HepG2 (cell line): ENCODE results near the gene PPP2R2D. TPM values are rescaled to one million over a fixed set of nuclear protein-coding genes. Genes with fewer than 3 reads are reported as not detected.

Experiments
- ATAC-seq: fragments of 200-7000 bp; cut with Tn5 transposase; 3 replicates; pipeline ENCODE4 v1.9.1; 2020; ENCODE audit warnings: mild to moderate bottlenecking, moderate library complexity
- BruUV-seq: library from RNA; stranded (reverse); fragments of 400-500 nt; replicated peaks from 2 replicates; lab custom pipeline; 2021; lab: Mats Ljungman, UMichigan
- CTCF ChIA-PET: fragments of 300-600 bp; formaldehyde crosslinking; extraction: SDS; loops from one replicate; lab custom pipeline; 2021; ENCODE audit warnings: low total read pairs, inconsistent platforms, low intra/inter-chr PET ratio; lab: Yijun Ruan, JAX
- POLR2A ChIA-PET: fragments of 350-600 bp; sonication (Branson Sonifier 250); formaldehyde crosslinking; loops from one replicate; lab custom pipeline; 2020; ENCODE audit warnings: antibody characterized with exemption, inconsistent platforms; lab: Yijun Ruan, JAX
- DNase-seq: peaks from one replicate; pipeline ENCODE4 v3.0.0-alpha.2; 2015; ENCODE audit warnings: low spot score
- FAIRE-seq: peaks from 3 replicates; lab custom pipeline; 2011; peaks lifted over from hg19 to GRCh38; lab: Jason Lieb, UNC
- H2AFZ ChIP-seq: one replicate; pipeline ENCODE4 v1.6.1; 2011; ENCODE audit warnings: low read length, inconsistent platforms
- H3K27ac ChIP-seq: fragments of 300-600 bp; 3 replicates; pipeline ENCODE4 v1.8.0; 2011; ENCODE audit warnings: mixed run types, mild to moderate bottlenecking, mixed read lengths, low read length, inconsistent platforms; ENCODE audit not compliant: insufficient read depth; ENCODE audit errors: extremely low read length
- H3K27me3 ChIP-seq, 2 experiments: fragments of 200-600 bp in 1 of 2; 2 replicates in 1 of 2; 3 replicates in 1 of 2; pipeline versions ENCODE4 v1.6.0 to v1.8.0; 2011; ENCODE audit warnings: low read length in 2 of 2, mild to moderate bottlenecking in 2 of 2, moderate library complexity in 2 of 2, inconsistent platforms in 1 of 2; ENCODE audit not compliant: insufficient read depth in 2 of 2, control insufficient read depth in 1 of 2
- H3K36me3 ChIP-seq, 2 experiments: fragments of 200-600 bp in 1 of 2; replicated peaks in 1 of 2; 2 replicates in 1 of 2; 3 replicates in 1 of 2; pipeline versions ENCODE4 v1.5.1 to v1.8.0; 2011; ENCODE audit warnings: low read length in 2 of 2, inconsistent platforms in 1 of 2; ENCODE audit not compliant: insufficient read depth in 2 of 2, control insufficient read depth in 1 of 2
- H3K4me1 ChIP-seq: 2 replicates; pipeline ENCODE4 v1.5.1; 2012; ENCODE audit warnings: low read length, inconsistent platforms; ENCODE audit not compliant: insufficient read depth
- H3K4me2 ChIP-seq: 2 replicates; pipeline ENCODE4 v1.6.0; 2011; ENCODE audit warnings: low read depth, low read length, inconsistent platforms
- H3K4me3 ChIP-seq, 3 experiments: fragments of 200-600 bp in 1 of 3; sonication (generic), shearing (Covaris generic) in 1 of 3; replicated peaks in 1 of 3; 2 replicates each; pipeline ENCODE4 v1.5.1; 2011 to 2016; ENCODE audit warnings: low read length in 3 of 3, inconsistent platforms in 2 of 3, low read depth in 2 of 3, mild to moderate bottlenecking in 2 of 3, control low read depth in 1 of 3, mixed read lengths in 1 of 3; ENCODE audit not compliant: insufficient read depth in 1 of 3
- H3K79me2 ChIP-seq: one replicate; pipeline ENCODE4 v1.6.1; 2011; ENCODE audit warnings: low read length, inconsistent platforms; ENCODE audit not compliant: insufficient read depth
- H3K9ac ChIP-seq: 2 replicates; pipeline ENCODE4 v1.6.0; 2011; ENCODE audit warnings: mild to moderate bottlenecking, low read depth, low read length, inconsistent platforms; ENCODE audit not compliant: insufficient read depth
- H3K9me3 ChIP-seq: 2 replicates; pipeline ENCODE4 v1.5.1; 2012; ENCODE audit warnings: mild to moderate bottlenecking, low read length
- H4K20me1 ChIP-seq: 2 replicates; pipeline ENCODE4 v1.6.0; 2011; ENCODE audit warnings: inconsistent platforms, mild to moderate bottlenecking, low read length, moderate library complexity; ENCODE audit not compliant: insufficient read depth
- CEBPB ChIP-seq: IDR thresholded peaks from 2 replicates; pipeline ENCODE4 v1.6.1; 2011; ENCODE audit warnings: low read depth, low read length, improper control_type of control experiment, borderline replicate concordance
- CEBPG ChIP-seq: IDR thresholded peaks from 2 replicates; pipeline ENCODE4 v1.6.1; 2016
- FOXK1 ChIP-seq: sonication (generic); formaldehyde crosslinking; IDR thresholded peaks from 2 replicates; pipeline ENCODE4 v1.4.0; 2020; ENCODE audit warnings: low read depth, missing genetic modification reagents, borderline replicate concordance
- HNRNPH1 ChIP-seq: fragments of 200-400 bp; formaldehyde crosslinking; optimal IDR thresholded peaks from 2 replicates; pipeline ENCODE3; 2017; ENCODE audit warnings: mild to moderate bottlenecking, low read depth, low read length
- NR2F1 ChIP-seq, 2 experiments: fragments of 450-650 bp in 1 of 2; formaldehyde crosslinking in 1 of 2; IDR thresholded peaks; 2 replicates each; pipeline versions ENCODE4 v1.5.0 to v1.6.1; 2016 to 2020; ENCODE audit warnings: mild to moderate bottlenecking in 1 of 2, missing compliant biosample characterization in 1 of 2, missing genetic modification reagents in 1 of 2, moderate library complexity in 1 of 2
- SAFB2 ChIP-seq: sonication (generic); formaldehyde crosslinking; IDR thresholded peaks from 2 replicates; pipeline ENCODE4 v1.5.1; 2020; ENCODE audit warnings: missing genetic modification reagents, low read depth, mild to moderate bottlenecking, borderline replicate concordance
- SOX6 ChIP-seq, 2 experiments: fragments of 450-650 bp in 1 of 2; sonication (generic) in 1 of 2; formaldehyde crosslinking in 1 of 2; IDR thresholded peaks; 2 replicates each; pipeline versions ENCODE4 v1.4.0 to v1.6.1; 2017 to 2020; ENCODE audit warnings: antibody characterized with exemption in 1 of 2, mild to moderate bottlenecking in 1 of 2, missing genetic modification reagents in 1 of 2
- TBX2 ChIP-seq: sonication (generic); formaldehyde crosslinking; IDR thresholded peaks from 2 replicates; pipeline ENCODE4 v1.5.0; 2020; ENCODE audit warnings: missing genetic modification reagents, mild to moderate bottlenecking, borderline replicate concordance
- ZFX ChIP-seq: sonication (generic); formaldehyde crosslinking; IDR thresholded peaks from 2 replicates; pipeline ENCODE4 v1.4.0; 2020; ENCODE audit warnings: mild to moderate bottlenecking, low read depth, missing genetic modification reagents, moderate library complexity
- ZFY ChIP-seq: sonication (generic); formaldehyde crosslinking; IDR thresholded peaks from 2 replicates; pipeline ENCODE4 v1.4.0; 2020; ENCODE audit warnings: missing genetic modification reagents
- ZNF160 ChIP-seq: sonication (generic); formaldehyde crosslinking; IDR thresholded peaks from 2 replicates; pipeline ENCODE4 v1.8.0; 2022; ENCODE audit warnings: mild to moderate bottlenecking, inconsistent platforms, missing genetic modification reagents
- ZNF530 ChIP-seq: sonication (generic); formaldehyde crosslinking; IDR thresholded peaks from 2 replicates; pipeline ENCODE4 v1.5.0; 2020; ENCODE audit warnings: low read depth, mild to moderate bottlenecking, missing genetic modification reagents
- ZNF660 ChIP-seq: sonication (generic); formaldehyde crosslinking; IDR thresholded peaks from 2 replicates; pipeline ENCODE4 v1.5.1; 2020; ENCODE audit warnings: mild to moderate bottlenecking, low read depth, missing genetic modification reagents, borderline replicate concordance
- ZNF780A ChIP-seq: sonication (generic); formaldehyde crosslinking; IDR thresholded peaks from 2 replicates; pipeline ENCODE4 v1.8.0; 2022; ENCODE audit warnings: mild to moderate bottlenecking, missing genetic modification reagents, moderate library complexity
- ZNF883 ChIP-seq: sonication (generic); formaldehyde crosslinking; IDR thresholded peaks from 2 replicates; pipeline ENCODE4 v1.5.1; 2020; ENCODE audit warnings: mild to moderate bottlenecking, missing genetic modification reagents; ENCODE audit errors: not compliant biosample characterization
- WGBS: methylation state at CpG from one replicate; pipeline ENCODE4 v1.1.6; 2017; ENCODE audit warnings: low lambda C conversion rate; 5-methylcytosine and 5-hydroxymethylcytosine counted together
- in situ Hi-C: cut with HindIII; loops from 2 replicates; pipeline ENCODE4 v1.10.0; 2017; ENCODE audit warnings: low pct_unique_long_range_greater_than_20kb; ENCODE audit not compliant: extremely low pct_ligation_motif_present
- intact Hi-C: fragments of 100-400 bp; cut with micrococcal nuclease; formaldehyde crosslinking; loops from one replicate; pipeline ENCODE4 v1.10.0; 2022; ENCODE audit not compliant: unreplicated experiment
- polyA plus RNA-seq, 8 experiments: library from polyadenylated mRNA; depleted of rRNA in 3 of 8; stranded (reverse) in 7 of 8; unstranded in 1 of 8; fragments of >200 nt; fragmentation: Illumina TruSeq in 4 of 8; extraction: Trizol in 4 of 8; gene quantifications; 2 replicates each; pipeline versions ENCODE4 v1.2.1 to v1.2.3, GENCODE V29; 2011 to 2016; ENCODE audit warnings: low read depth in 4 of 8, missing spikeins in 1 of 8, mixed read lengths in 1 of 8; ENCODE audit not compliant: insufficient read depth in 1 of 8
- total RNA-seq, 5 experiments: library from RNA; depleted of rRNA; stranded (reverse); fragments of >200 nt; fragmentation: Illumina TruSeq; extraction: Trizol; gene quantifications; 2 replicates each; pipeline ENCODE4 v1.2.3, GENCODE V29; 2016; ENCODE audit warnings: low read depth in 1 of 5
- TF ChIP-seq, protein P1 (sequence below): sonication (generic); formaldehyde crosslinking; IDR thresholded peaks from 2 replicates; pipeline ENCODE4 v1.8.0; 2022; ENCODE audit warnings: low read depth, missing genetic modification reagents
- TF ChIP-seq, protein P2 (sequence below): sonication (generic); formaldehyde crosslinking; IDR thresholded peaks from 2 replicates; pipeline ENCODE4 v1.8.0; 2023; ENCODE audit warnings: mild to moderate bottlenecking, missing genetic modification reagents

The PPP2R2D gene
- total and polyA plus RNA-seq, 2 of the 13 experiments (the other 11 are each of a cell fraction or from before 2014, with no cell fraction given), result 32.7 to 33.2 TPM

DNA sequence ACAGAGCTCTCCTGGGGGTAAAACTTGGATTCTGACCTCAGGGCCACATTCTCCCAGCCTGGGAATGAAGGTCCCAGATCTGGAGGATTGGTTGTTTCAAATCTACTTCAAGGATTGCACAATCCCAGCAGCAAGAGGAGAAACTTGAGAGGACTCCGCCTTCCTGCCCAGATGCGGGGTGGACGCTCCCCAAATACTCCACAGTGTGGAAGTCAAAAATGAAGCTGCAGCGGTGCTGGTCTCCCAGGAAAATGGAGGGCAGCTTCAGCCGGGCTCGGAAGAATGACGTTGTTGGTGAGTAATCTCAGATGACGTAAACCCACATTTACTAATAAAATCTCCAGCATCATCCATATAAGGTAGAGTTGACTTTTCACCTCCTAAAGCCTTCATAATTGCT is 31.5 kb upstream of the PPP2R2D start:
- Histone ChIP-seq H3K27me3 (peaks cover 0 to 39% of the 10 kb centered on the region in 2 experiments; a peak in 3 of 5 replicates), H4K20me1 (no peaks in the 10 kb centered on the region), H3K4me2 (no peak overlapping the region), H2AFZ (no peak overlapping the region), H3K36me3 (no peaks in the 10 kb centered on the region), H3K4me1 (peaks cover 13% of the 10 kb centered on the region; the same call in 1 of the 2 replicates), H3K9me3 (no peaks in the 10 kb centered on the region), H3K4me3 (no peak overlapping the region), H3K79me2 (no peaks in the 10 kb centered on the region), H3K9ac (no peak overlapping the region), H3K27ac (no peak overlapping the region)
- ChIA-PET CTCF (no interaction called here), POLR2A (no interaction called here)
- FAIRE-seq, result no peak
- DNase-seq, result no peak
- 66% methylated on average over 8 of the region's 8 CpGs for WGBS
- ATAC-seq, result no peak
- TF ChIP-seq ZNF883 (CRISPR knock-in tag) (no peak), FOXK1 (CRISPR knock-in tag) (no peak), ZNF160 (CRISPR knock-in tag) (no peak), ZNF660 (CRISPR knock-in tag) (no peak), CEBPB (peak; percentile 72), CEBPG (no peak)
- TF ChIP-seq, protein P1, sequence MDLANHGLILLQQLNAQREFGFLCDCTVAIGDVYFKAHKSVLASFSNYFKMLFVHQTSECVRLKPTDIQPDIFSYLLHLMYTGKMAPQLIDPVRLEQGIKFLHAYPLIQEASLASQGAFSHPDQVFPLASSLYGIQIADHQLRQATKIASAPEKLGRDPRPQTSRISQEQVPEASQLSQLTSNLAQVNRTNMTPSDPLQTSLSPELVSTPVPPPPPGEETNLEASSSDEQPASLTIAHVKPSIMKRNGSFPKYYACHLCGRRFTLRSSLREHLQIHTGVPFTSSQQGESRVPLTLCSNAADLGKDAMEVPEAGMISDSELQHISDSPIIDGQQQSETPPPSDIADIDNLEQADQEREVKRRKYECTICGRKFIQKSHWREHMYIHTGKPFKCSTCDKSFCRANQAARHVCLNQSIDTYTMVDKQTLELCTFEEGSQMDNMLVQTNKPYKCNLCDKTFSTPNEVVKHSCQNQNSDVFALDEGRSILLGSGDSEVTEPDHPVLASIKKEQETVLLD (CRISPR knock-in tag), result no peak
- no TSS peak for BruUV-seq
- in situ Hi-C loops (no loop called here), intact Hi-C loops (no loop called here)

DNA sequence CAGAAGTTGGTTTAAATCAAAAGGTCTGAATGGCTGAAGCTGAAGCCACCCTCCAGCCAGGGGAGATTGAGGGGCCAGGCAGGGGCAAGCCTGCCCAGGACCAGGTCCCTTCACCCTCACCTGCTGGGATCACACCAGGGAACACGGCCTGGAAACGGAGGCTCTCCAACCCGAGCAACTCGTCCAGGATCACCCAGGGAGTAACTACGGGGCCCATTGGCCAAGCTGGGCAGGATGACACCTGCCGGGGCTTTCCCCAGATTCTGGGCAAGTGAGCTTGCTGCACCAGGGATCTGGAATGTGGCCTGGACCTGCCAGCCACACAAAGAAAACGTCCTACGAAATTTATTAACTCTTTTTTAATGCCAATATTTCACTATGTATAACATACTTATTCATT is 30.4 kb upstream of the PPP2R2D start:
- Histone ChIP-seq H3K4me2 (no peak overlapping the region), H3K9ac (no peak overlapping the region), H3K27me3 (peaks cover 1 to 43% of the 10 kb centered on the region in 2 experiments; a peak in 4 of 5 replicates), H3K9me3 (no peaks in the 10 kb centered on the region), H3K27ac (no peak overlapping the region), H3K4me3 (no peak overlapping the region), H3K79me2 (no peaks in the 10 kb centered on the region), H3K36me3 (no peaks in the 10 kb centered on the region), H2AFZ (no peak overlapping the region), H4K20me1 (no peaks in the 10 kb centered on the region), H3K4me1 (peaks cover 13% of the 10 kb centered on the region; the same call in 1 of the 2 replicates)
- in situ Hi-C loops (loop anchor here (10.0 kb wide), 1 partner anchor 626 kb away; no protein-coding TSS in a partner anchor), intact Hi-C loops (loop anchor here (10.0 kb wide), 1 partner anchor 416 kb away; no protein-coding TSS in a partner anchor)
- POLR2A ChIA-PET, result no interaction called here
- ATAC-seq (no peak), FAIRE-seq (no peak), DNase-seq (no peak)
- no TSS peak for BruUV-seq
- WGBS, result 37% methylated on average over 5 of the region's 8 CpGs
- CTCF ChIA-PET, result no interaction called here
- TF ChIP-seq ZNF530 (CRISPR knock-in tag) (no peak), ZNF780A (no peak), SAFB2 (CRISPR knock-in tag) (no peak), ZFY (CRISPR knock-in tag) (no peak), SOX6 (IDR thresholded peaks at IDR 0.05) (no peak), SOX6 (CRISPR knock-in tag; IDR thresholded peaks at IDR 0.05) (no peak), HNRNPH1 (no peak), TBX2 (CRISPR knock-in tag) (no peak), NR2F1 (CRISPR knock-in tag; IDR thresholded peaks at IDR 0.05) (no peak), ZFX (CRISPR knock-in tag) (no peak)
- TF ChIP-seq, protein P2, sequence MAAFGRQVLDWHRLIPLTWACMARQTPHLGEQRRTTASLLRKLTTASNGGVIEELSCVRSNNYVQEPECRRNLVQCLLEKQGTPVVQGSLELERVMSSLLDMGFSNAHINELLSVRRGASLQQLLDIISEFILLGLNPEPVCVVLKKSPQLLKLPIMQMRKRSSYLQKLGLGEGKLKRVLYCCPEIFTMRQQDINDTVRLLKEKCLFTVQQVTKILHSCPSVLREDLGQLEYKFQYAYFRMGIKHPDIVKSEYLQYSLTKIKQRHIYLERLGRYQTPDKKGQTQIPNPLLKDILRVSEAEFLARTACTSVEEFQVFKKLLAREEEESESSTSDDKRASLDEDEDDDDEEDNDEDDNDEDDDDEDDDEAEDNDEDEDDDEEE (CRISPR knock-in tag), result no peak
